Thymus (tissue), 11 donors: Measurements from ENCODE around the gene AHCYL2. TPM values are rescaled to one million over a fixed set of nuclear protein-coding genes. Genes with fewer than 3 reads are reported as not detected.

Source experiments
- DNase-seq, 9 donors: peaks; one replicate each; pipeline ENCODE4 v3.0.0-alpha.2; 2013; ENCODE audit warnings: low spot score in 9 of 9, low read depth in 6 of 9, missing footprints in 1 of 9
- H3K27ac ChIP-seq, 2 donors: one replicate each; pipeline ENCODE4 v1.5.1; 2013; ENCODE audit warnings: control low read depth in 1 of 2, low read depth in 1 of 2, low read length in 1 of 2, mild to moderate bottlenecking in 1 of 2, moderate library complexity in 1 of 2
- H3K27me3 ChIP-seq, 2 donors: one replicate each; pipeline ENCODE4 v1.5.1; 2013; ENCODE audit warnings: low read length in 1 of 2; ENCODE audit not compliant: control insufficient read depth in 2 of 2, insufficient read depth in 1 of 2
- H3K36me3 ChIP-seq, 2 donors: one replicate each; pipeline ENCODE4 v1.5.1; 2013; ENCODE audit warnings: low read length in 1 of 2, mild to moderate bottlenecking in 1 of 2, moderate library complexity in 1 of 2; ENCODE audit not compliant: control insufficient read depth in 2 of 2, insufficient read depth in 2 of 2
- H3K4me1 ChIP-seq, 2 donors: one replicate each; pipeline ENCODE4 v1.5.1; 2013; ENCODE audit warnings: low read length in 2 of 2; ENCODE audit not compliant: control insufficient read depth in 2 of 2, insufficient read depth in 2 of 2
- H3K4me3 ChIP-seq, 2 donors: one replicate each; pipeline ENCODE4 v1.5.1; 2013; ENCODE audit warnings: low read length in 2 of 2, control low read depth in 1 of 2, mild to moderate bottlenecking in 1 of 2
- H3K9me3 ChIP-seq, 2 donors: one replicate each; pipeline ENCODE4 v1.5.1; 2013; ENCODE audit warnings: low read length in 1 of 2, mild to moderate bottlenecking in 1 of 2; ENCODE audit not compliant: control insufficient read depth in 2 of 2, insufficient read depth in 1 of 2
- WGBS: extraction: QIAGEN DNeasy Blood & Tissue Kit; methylation state at CpG from one replicate; pipeline ENCODE4 v1.1.7; 2013; 5-methylcytosine and 5-hydroxymethylcytosine counted together
- polyA plus RNA-seq: library from polyadenylated mRNA; stranded (reverse); fragments of 200-250 nt; gene quantifications from one replicate; pipeline ENCODE4 v1.2.3, GENCODE V29; 2013
- total RNA-seq: library from RNA; stranded (reverse); fragments of 120-200 nt; gene quantifications from one replicate; pipeline ENCODE4 v1.2.4, GENCODE V29; 2013
- donor health status: healthy.

AHCYL2 gene
- total and polyA plus RNA-seq, 2 donors = 6.6 to 6.8 TPM

DNA sequence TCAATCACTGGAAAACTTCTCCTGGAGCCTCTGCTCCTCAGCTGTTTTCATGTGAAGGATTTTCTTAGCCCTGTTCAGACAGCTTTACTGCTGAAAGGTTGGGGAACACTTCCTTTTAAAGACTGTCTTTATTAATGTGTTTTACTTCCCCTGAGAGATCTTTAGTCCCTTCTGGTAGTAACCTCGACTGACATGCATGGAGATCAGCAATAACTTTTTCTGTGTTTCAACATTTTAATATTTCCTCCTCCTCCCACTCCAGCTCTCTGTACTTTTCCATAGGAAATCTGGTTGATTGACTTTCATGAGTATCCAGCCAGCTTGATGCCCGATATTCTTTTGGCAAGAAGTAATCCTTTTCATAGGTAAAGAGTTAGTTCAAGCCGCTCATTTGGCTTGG is 146.7 kb downstream of the AHCYL2 start:
- Histone ChIP-seq H3K9me3 (no peaks in the 10 kb centered on the region), H3K4me3 (no peak overlapping the region), H3K4me1 (no peaks in the 10 kb centered on the region), H3K27me3 (no peaks in the 10 kb centered on the region), H3K27ac (no peak overlapping the region), H3K36me3 (no peaks in the 10 kb centered on the region)
- 79% methylated on average over 3 of the region's 3 CpGs for WGBS
- DNase-seq = no peak

DNA sequence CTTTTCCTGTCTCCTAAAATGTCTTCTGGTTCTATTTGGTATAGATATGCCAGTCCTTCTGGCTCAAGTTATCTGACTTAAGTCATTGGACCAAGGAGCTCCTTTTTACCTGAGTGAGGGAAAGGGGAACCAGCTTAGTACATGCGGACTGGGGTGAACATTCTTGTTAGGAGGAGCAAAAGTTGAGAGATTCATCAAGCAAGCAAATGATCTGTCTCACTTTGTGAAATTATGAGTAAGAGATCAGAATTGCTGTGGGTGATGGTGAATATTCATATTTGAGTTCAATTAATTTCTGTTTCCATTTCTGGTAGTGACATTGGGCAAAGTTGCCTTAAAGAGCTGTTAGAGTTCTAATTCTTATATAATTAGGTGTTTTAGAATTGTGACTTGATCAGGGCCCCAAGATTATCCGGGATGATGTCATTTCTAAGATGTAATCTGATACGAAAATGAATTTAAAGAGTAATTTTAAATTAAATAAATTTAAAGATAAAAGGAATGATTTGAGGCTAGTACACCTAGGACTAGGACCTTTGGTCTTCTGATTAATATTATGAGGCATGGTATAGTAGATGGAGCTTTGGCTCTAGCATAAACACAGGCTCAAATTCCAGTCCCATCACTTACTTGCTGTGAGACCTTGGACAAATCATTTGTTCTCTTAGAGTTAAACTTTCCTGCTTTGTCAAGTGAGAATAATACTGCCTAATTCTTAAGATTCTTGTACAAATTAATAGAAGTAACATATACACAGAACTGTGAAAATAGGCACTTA is 149.0 kb downstream of the AHCYL2 start:
- WGBS = 97% methylated on average over 3 of the region's 3 CpGs
- Histone ChIP-seq H3K36me3 (no peaks in the 10 kb centered on the region), H3K4me3 (no peak overlapping the region), H3K4me1 (no peaks in the 10 kb centered on the region), H3K9me3 (no peaks in the 10 kb centered on the region), H3K27me3 (no peaks in the 10 kb centered on the region), H3K27ac (no peak overlapping the region)
- DNase-seq = no peak

DNA sequence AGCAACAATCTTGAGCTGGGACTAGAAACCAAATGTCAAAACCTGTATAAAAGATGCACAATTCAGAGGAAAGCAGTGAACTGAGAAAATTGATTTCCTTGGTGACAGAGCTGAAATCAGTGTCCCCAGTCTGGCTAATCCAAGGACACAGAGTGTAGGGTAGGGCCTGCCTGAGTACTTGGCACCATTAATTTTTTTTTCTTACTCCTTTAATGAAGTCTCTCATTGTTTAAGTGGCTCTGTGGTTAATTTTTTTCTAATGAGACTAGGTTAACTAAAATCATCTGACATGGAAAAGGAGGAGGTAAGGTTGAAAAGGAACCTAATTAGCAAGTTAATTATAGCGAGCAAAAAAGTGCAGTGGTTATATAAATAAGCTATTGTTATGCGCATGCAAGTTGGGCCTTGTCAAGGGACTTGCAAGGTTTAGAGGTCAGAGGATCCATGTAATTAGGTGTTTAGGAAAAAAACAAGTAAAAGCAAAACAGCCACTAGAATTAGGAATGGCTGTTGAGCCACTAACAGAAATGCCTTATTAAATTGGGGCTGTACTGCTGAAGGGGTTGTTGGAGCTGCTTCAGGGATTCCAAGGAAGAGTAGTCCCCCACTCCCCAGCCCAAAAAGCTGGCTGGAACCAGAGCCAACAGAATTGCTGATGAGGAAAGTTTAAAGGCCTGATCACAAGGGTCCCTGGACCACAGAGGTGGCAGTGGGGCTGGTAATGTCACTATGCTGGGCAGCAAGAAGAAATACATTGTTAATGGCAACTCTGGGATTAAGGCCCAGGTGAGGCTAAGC is 150.5 kb downstream of the AHCYL2 start:
- no peaks in the 10 kb centered on the region for H3K27me3 ChIP-seq
- WGBS = 98% methylated on average over 2 of the region's 2 CpGs
- no peak overlapping the region for H3K27ac ChIP-seq

DNA sequence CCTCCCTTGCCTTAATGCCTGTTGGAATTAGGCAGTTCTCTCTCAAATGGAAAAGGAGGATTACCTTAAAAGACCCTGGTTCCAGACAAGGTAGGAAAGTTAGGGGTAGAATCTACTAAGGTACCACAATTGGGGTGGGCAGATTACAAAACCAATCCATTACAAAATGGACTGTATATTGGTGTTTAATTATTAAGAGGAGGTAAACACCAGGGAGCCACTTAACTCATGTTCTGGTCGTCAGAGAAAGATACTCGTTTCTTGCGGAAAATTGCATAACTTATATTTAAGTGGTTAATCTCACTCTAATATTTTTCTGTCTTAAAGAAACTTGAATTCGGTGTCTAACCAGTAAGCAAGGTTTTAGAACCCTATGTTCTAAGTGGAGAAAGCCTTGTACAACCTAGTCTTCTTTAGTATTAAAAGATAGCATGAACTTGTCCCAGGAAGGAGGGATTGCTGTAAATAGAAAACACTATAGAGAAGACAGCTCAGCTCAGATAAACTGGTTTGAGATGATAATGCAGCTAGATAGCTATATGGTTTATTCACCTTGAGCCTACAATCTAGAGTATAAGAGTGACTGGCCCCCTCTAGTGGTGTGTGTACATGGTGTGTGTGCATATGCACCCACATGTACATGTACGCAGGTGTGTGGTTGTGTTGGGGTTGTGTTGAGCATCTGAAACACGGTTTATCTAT is 151.4 kb downstream of the AHCYL2 start:
- 92% methylated on average over 6 of the region's 6 CpGs for WGBS
- Histone ChIP-seq H3K4me1 (no peaks in the 10 kb centered on the region), H3K4me3 (no peak overlapping the region), H3K9me3 (no peaks in the 10 kb centered on the region), H3K36me3 (no peaks in the 10 kb centered on the region), H3K27me3 (no peaks in the 10 kb centered on the region), H3K27ac (no peak overlapping the region)
- DNase-seq = peak in 6 of 9 donors; percentile 10 to 60 (median 25)

More for the DNA sequence above, 150.5 kb downstream of the AHCYL2 start:
- Histone ChIP-seq H3K36me3 (no peaks in the 10 kb centered on the region), H3K9me3 (no peaks in the 10 kb centered on the region), H3K4me1 (no peaks in the 10 kb centered on the region), H3K4me3 (no peak overlapping the region)
- DNase-seq = no peak

DNA sequence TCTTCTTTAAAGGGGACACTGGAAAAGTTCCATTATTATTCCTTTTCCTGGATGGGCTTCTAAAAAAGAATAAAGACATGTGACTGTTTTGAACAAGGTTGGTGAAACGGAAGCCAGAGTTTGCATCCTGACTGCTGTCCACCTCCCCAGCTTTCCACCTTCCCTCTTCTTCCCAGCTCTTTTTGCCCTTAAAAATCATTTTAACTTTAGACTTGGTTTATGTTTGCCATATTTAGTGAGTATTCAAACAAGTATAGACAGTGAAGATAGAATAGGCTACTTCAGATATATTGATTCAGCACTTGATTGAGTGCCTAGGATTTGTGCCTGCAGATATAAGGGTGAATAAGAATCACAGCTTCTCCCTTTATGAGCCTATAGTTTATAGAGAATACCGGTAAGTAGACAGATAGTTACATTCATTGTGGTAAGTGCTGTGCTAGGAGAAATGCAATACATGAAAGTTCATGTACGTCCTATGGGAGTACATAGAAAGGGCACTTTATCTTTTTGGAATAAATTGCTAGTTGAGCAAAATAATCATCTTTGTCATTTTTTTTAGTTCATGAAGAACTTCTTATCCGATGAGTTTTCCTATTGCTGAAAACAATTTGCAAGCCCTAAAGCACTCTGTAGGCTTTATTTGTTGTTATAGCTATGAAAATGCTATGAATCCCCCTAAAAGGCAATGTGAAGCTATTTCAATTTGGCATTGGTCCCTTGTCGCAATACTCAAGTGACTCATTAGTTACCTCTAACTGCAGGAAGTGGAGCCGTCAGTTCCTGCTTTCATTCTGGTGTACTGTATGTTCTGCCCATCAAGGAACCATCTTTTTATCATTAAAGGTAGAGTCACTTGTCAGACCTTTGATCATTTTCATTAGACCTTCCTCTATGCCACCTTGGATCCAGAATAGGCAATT is 152.2 kb downstream of the AHCYL2 start:
- no peak for DNase-seq
- no peak overlapping the region for H3K27ac ChIP-seq
- H3K36me3 ChIP-seq = no peaks in the 10 kb centered on the region
- no peaks in the 10 kb centered on the region for H3K9me3 ChIP-seq
- no peaks in the 10 kb centered on the region for H3K4me1 ChIP-seq
- no peak overlapping the region for H3K4me3 ChIP-seq
- WGBS = 96% methylated on average over 6 of the region's 6 CpGs
- H3K27me3 ChIP-seq = no peaks in the 10 kb centered on the region

DNA sequence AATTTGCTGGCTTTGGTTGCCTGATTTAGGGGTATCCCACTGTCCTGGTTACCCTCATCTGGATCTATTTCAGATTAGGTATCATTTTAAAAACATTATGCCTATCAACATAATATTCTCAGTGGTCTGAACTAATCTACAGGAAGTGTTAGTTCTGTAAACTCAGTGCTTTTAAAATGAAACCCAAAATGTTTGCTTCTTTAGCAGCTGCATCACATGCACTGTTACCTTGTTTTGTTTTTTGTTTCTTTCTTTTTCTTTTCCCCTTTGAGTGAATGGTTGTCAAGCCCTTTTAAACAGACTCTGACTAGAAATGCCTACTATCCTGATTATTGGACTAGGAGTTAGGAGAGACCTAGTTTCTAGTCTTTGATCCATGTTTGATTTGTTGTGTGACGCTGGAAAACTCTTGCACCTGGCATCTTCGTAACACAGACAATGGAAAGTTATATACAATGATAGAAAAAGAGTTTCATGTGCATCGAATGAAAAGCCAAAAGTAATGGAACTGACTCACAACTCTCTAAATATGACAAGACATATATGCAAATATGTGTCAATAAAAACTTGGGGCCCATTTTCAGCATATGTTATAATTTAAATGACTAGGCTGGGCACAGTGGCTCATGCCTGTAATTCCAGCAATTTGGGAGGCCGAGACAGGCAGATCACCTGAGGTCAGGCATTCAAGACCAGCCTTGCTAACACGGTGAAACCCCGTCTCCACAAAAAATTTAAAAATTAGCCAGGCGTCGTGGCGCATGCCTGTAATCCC is 157.1 kb downstream of the AHCYL2 start:
- 98% methylated on average over 9 of the region's 9 CpGs for WGBS

DNA sequence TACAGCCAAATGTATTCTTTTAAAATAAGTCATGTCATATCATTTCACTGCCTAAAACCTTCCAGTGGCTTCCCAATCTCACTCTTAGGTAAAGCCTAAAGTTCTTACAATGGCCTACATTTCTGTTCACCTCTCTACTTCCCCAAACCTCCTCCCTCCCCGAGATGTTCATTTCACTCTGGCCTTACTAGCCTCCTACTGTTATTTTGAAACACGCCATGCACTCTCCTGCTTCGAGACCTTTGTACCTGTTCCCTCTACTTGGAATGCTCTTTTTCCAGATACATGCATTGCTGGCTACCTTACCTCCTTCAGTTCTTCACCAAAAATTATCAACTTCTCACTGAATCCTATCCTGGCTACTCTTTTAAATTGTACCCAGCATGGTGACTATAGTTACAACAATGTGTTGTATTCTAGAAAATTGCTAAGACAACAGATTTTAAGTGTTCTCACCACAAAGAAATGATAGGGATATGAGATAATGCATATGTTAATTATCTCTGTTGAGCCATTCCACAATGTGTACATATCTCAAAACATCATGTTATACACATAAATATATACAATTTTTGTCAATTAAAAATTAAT is 158.8 kb downstream of the AHCYL2 start:
- no peak for DNase-seq
- Histone ChIP-seq H3K27ac (no peak overlapping the region), H3K27me3 (no peaks in the 10 kb centered on the region), H3K9me3 (no peaks in the 10 kb centered on the region), H3K4me3 (no peak overlapping the region), H3K36me3 (no peaks in the 10 kb centered on the region), H3K4me1 (no peaks in the 10 kb centered on the region)
- 64% methylated on average over 3 of the region's 3 CpGs for WGBS

More for the DNA sequence above, 157.1 kb downstream of the AHCYL2 start:
- Histone ChIP-seq H3K27ac (no peak overlapping the region), H3K9me3 (no peaks in the 10 kb centered on the region), H3K27me3 (no peaks in the 10 kb centered on the region), H3K36me3 (no peaks in the 10 kb centered on the region), H3K4me1 (no peaks in the 10 kb centered on the region), H3K4me3 (no peak overlapping the region)
- DNase-seq = no peak

DNA sequence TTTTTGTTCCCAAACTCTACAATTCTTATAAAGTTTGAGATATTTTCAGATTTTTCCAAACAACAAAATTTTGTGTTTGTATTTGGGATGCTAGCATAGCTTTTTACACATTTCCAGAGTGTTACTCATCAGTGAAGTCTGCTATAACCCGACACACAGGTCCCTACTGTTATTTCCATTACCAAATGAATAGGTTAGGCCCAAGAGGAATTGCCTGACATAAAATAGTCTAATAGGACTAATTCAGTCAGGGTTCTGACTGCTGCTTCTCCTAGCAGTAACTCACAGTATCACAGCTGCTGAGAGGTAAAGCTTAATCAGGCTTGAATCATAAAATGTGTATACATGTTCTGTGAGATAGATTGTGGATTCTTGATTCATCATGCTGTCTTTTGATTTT is 160.3 kb downstream of the AHCYL2 start:
- no peaks in the 10 kb centered on the region for H3K27me3 ChIP-seq
- H3K36me3 ChIP-seq = peaks cover 0 to 4% of the 10 kb centered on the region in 2 donors
- 97% methylated on average over 1 of the region's 1 CpG for WGBS
- H3K9me3 ChIP-seq = no peaks in the 10 kb centered on the region
- H3K27ac ChIP-seq = no peak overlapping the region
- H3K4me1 ChIP-seq = no peaks in the 10 kb centered on the region
- DNase-seq = no peak
- H3K4me3 ChIP-seq = no peak overlapping the region
